Cardiac muscle cell (in vitro differentiated cells and primary cell): ENCODE results near the gene CDH4. TPM values are rescaled to one million over a fixed set of nuclear protein-coding genes. Genes with fewer than 3 reads are reported as not detected.

Source experiments
- DNase-seq, 2 donors: peaks; one replicate each; pipeline versions ENCODE4 v3.0.0 to v3.0.0-alpha.2; 2010 to 2017; ENCODE audit warnings: low read depth in 1 of 2, low spot score in 1 of 2
- H3K27ac ChIP-seq: fragments of 200-600 bp; sonication (generic); 2 replicates; pipeline ENCODE4 v1.5.1; 2016
- H3K27me3 ChIP-seq: fragments of 200-600 bp; sonication (generic); 2 replicates; pipeline ENCODE4 v1.6.0; 2016; ENCODE audit warnings: control low read depth
- H3K36me3 ChIP-seq: fragments of 200-600 bp; sonication (generic); 2 replicates; pipeline ENCODE4 v1.5.1; 2016; ENCODE audit warnings: control low read depth
- H3K4me1 ChIP-seq: fragments of 200-600 bp; sonication (generic); 2 replicates; pipeline ENCODE4 v1.8.1; 2017; ENCODE audit warnings: low read depth, mild to moderate bottlenecking, mixed run types
- H3K4me3 ChIP-seq: fragments of 200-600 bp; sonication (generic); 2 replicates; pipeline ENCODE4 v1.5.1; 2016; ENCODE audit warnings: mild to moderate bottlenecking
- H3K9me3 ChIP-seq: fragments of 200-600 bp; sonication (generic); 2 replicates; pipeline ENCODE4 v1.5.1; 2017; ENCODE audit warnings: low read depth, mild to moderate bottlenecking, control low read depth
- polyA plus RNA-seq: library from polyadenylated mRNA; unstranded; fragments of >200 nt; fragmentation: Nextera tagmentation; extraction: Ambion mirVana; gene quantifications from 2 replicates; pipeline ENCODE4 v1.2.1, GENCODE V29; 2016
- total RNA-seq: library from RNA; depleted of rRNA; stranded (reverse); fragments of >200 nt; gene quantifications from 2 replicates; pipeline ENCODE4 v1.2.3, GENCODE V29; 2016
- TF ChIP-seq, protein P1 (sequence below): IDR thresholded peaks from 2 replicates; pipeline ENCODE4 v1.5.1; 2012; ENCODE audit warnings: low read depth, mild to moderate bottlenecking, low read length

The CDH4 gene
- total and polyA plus RNA-seq, 2 experiments from 2014 or later, result 0.43 to 0.80 TPM

GRCh38 chr20:61876952-61877728, 625.1 kb downstream of the CDH4 start:
- TF ChIP-seq, protein P1, sequence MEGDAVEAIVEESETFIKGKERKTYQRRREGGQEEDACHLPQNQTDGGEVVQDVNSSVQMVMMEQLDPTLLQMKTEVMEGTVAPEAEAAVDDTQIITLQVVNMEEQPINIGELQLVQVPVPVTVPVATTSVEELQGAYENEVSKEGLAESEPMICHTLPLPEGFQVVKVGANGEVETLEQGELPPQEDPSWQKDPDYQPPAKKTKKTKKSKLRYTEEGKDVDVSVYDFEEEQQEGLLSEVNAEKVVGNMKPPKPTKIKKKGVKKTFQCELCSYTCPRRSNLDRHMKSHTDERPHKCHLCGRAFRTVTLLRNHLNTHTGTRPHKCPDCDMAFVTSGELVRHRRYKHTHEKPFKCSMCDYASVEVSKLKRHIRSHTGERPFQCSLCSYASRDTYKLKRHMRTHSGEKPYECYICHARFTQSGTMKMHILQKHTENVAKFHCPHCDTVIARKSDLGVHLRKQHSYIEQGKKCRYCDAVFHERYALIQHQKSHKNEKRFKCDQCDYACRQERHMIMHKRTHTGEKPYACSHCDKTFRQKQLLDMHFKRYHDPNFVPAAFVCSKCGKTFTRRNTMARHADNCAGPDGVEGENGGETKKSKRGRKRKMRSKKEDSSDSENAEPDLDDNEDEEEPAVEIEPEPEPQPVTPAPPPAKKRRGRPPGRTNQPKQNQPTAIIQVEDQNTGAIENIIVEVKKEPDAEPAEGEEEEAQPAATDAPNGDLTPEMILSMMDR, result no peak
- H3K27me3 ChIP-seq, result no peaks in the 10 kb centered on the region

DNA sequence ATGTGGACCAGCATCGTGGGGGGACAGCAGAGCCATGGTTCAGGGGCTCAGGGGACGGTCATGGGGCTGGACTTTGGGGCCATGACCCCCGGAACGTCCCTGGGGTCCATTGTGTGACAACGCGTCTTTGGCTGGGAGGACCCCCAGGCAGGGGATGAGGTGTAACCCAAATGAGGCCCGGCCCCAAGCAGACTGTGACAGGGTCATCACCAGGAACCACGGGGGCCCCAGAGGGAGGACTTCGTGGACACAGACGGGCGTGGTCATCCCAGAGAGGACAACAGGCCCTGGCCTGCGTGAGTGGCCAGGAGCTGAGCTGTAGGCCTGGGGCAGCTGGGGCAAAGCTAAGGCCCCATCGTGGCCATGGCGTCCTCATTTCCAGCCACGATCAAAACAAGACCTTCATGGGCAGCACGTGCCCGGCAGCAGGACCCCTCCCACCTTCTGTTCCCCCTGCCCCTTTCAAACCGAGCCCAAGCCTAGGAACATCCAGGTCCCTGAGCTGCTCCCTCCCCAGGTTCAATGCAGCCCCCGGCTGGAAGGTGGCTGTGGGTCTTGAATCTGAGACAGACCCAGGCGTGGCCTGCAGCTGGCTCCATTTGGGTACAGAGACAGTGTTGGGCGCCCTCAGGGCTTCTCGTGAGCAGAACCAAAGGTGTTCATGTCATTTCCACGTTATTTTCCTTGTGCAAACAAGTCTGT, 625.9 kb downstream of the CDH4 start:
- H3K36me3 ChIP-seq, result no peaks in the 10 kb centered on the region
- TF ChIP-seq, protein P1, result no peak
- DNase-seq, result no peak
- H3K9me3 ChIP-seq, result no peaks in the 10 kb centered on the region
- H3K4me1 ChIP-seq, result no peaks in the 10 kb centered on the region
- no peak overlapping the region for H3K4me3 ChIP-seq
- H3K27ac ChIP-seq, result no peak overlapping the region
- no peaks in the 10 kb centered on the region for H3K27me3 ChIP-seq

More at GRCh38 chr20:61876952-61877728, 625.1 kb downstream of the CDH4 start:
- no peak for DNase-seq
- no peak overlapping the region for H3K4me3 ChIP-seq
- no peak overlapping the region for H3K27ac ChIP-seq
- H3K9me3 ChIP-seq, result no peaks in the 10 kb centered on the region
- H3K4me1 ChIP-seq, result no peaks in the 10 kb centered on the region
- no peaks in the 10 kb centered on the region for H3K36me3 ChIP-seq

DNA sequence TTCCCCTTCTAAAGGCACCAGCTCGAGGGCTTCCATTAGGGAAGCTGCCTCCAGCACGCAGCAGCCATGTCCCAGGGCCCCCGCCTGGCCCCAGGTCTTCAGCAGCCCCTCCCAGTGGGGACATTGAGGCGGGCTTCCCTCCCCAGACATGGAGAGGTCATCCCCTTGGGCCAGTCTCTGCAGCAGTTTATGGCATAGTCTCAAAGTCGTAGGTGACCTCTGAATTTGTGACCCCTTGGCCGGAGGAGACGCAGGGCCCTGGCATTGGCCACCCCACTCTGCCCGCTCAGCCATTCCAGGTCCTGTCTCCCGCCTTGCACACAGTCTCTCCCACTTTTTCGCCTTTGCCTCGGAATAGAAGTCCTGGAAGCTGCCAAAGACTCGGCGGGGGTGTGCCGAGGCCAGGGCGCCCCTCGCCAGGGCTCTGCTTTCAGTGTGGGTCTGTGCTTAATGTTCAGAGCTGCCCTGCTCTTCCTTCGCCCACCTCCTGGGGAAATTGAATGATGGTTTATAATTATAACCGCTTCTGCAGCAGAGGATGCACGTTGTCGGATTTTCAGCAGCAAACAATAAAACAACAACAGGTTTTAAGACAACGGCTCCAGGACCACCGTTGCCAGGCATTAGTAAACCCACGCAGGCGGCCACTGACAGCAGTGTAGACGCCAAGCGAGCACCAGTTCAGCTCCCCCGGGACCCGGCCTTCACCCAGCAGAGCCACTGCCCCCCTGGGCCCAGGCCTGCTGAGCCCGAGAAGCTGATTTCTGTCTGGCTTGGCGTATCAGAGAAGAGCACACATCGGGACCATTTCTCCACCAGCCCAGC, 626.6 kb downstream of the CDH4 start:
- no peak overlapping the region for H3K4me3 ChIP-seq
- H3K36me3 ChIP-seq, result no peaks in the 10 kb centered on the region
- H3K27ac ChIP-seq, result no peak overlapping the region
- TF ChIP-seq, protein P1, result no peak
- H3K9me3 ChIP-seq, result no peaks in the 10 kb centered on the region
- H3K27me3 ChIP-seq, result no peaks in the 10 kb centered on the region
- H3K4me1 ChIP-seq, result no peaks in the 10 kb centered on the region
- DNase-seq, result no peak

DNA sequence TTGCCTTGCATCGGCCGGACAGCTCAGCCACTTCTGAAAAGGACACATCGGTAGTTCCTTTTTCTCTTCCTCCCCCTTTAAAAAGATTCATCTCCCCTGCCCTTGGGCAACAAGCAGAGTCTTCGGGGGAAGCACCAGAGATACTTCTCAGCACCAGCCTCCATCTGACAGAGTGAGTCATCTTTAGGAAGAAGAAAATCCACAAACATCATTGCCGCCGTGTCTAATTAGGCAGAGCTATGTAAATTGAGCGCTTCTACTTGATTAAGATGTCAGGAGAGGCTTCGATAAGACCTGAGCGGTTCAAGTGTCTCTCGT, 627.2 kb downstream of the CDH4 start:
- H3K4me3 ChIP-seq, result no peak overlapping the region
- H3K36me3 ChIP-seq, result no peaks in the 10 kb centered on the region
- H3K27ac ChIP-seq, result no peak overlapping the region
- no peaks in the 10 kb centered on the region for H3K4me1 ChIP-seq
- no peaks in the 10 kb centered on the region for H3K9me3 ChIP-seq
- no peaks in the 10 kb centered on the region for H3K27me3 ChIP-seq
- no peak for DNase-seq
- TF ChIP-seq, protein P1, result no peak

DNA sequence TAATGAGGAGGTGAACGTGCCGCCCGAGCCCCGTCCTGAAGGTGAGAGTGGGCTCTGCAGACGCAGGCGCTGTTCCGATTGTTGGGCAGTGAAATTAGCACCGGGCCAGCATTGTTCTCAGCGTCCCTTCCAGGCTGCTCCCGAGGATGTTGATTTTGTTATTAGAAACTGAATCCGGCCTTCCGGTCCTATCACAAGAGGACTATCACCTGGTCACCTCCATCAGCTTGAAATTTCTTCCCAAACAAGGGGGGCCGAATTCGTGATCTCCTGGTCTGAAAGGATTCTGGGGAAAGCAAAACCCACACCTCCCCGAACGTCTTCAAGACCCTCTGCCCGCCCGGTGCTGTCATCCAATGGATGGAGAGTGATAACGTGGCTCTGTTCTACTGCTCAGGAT, 627.6 kb downstream of the CDH4 start:
- H3K4me1 ChIP-seq, result no peaks in the 10 kb centered on the region
- DNase-seq, result no peak
- H3K36me3 ChIP-seq, result no peaks in the 10 kb centered on the region
- H3K4me3 ChIP-seq, result no peak overlapping the region
- H3K27me3 ChIP-seq, result no peaks in the 10 kb centered on the region
- no peak overlapping the region for H3K27ac ChIP-seq
- TF ChIP-seq, protein P1, result no peak
- H3K9me3 ChIP-seq, result no peaks in the 10 kb centered on the region
